ENCODE measurements around the gene LRRK1.

LRRK1 gene

DNA sequence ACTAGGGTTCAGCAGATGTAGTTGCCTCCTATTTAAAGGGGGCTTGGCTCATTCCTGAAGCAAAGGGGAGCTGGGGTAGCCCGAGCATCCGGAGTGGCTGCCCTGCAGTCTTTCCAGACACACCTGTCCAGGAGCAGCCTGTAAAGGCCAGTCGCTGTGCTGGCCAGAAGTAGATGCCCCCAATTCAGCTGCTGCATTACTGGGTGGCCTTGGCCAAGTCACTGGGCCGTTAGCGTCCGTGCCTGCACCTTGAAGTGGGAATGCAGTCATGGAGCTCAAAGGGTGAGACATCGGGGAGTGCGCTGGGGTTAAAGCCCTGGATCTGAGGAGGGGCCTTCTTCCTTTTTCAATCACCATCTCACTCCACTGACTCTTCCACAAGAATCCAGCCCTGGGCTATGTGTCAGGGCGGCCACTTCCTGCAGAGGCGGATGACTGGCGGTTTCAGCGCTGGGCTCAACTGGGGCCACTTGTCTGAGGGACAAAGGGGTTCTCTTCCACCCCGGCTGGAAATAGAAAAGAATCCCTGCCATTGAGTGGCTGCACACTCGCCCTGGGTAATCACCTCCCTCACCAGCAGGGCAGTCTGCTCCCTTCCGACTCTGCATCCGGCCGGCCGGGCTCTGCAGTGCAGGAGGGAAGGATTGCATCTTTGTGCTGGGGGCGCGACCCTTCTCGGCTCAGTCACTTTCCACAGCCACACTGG, 27.7 kb upstream of the LRRK1 start:
- DNase-seq = no peak

DNA sequence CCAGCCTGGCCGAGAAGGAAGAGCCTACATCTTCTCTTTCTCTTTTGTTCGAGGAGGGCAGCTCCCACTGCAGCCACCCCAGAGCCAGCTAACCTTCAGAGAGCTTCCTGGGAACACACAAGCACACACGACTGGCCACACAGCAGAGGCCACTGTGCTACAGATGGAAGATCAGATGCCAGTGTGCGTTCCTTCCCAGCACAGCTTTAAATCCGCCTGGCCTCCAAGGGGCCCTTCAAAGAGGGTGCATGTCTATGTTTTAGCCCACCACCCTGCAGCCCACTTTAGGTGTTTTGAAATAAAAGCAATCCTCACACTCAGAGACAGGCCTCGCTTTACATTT, 27.2 kb upstream of the LRRK1 start:
- DNase-seq = no peak

DNA sequence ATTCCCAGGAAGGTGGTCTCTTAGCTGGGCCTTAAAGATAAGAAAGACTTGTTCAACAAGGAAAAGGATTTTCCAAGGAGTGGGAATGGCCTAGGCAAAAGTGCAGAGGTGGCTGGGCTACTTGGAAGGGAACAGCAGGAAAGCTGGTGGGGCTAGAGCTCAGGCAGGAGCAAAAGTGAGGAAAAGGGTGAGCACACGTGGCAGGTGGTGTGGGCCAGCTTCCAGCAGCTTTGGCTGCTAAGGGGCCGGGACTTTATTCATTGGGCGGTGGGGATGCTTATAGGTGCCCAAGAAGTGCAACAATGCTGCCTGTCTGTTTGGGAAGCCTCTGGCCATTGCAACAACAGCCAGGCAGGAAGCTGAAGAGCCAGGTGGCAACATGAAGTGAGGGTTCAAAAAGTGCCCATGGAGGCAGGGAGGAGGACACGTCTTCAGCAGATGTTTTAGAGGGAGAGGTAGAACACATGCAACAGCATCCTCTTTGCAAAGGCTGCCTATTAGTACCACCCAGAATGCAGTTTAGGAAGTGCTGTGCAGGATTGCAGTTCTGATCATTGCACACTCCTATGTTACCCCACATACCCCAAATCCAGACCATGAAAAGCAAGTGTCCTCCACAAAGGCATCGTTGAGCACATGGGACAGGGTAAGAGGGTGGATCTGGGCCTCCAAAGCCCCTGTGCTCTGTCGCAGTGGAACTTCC, 25.7 kb upstream of the LRRK1 start:
- no peak for DNase-seq

DNA sequence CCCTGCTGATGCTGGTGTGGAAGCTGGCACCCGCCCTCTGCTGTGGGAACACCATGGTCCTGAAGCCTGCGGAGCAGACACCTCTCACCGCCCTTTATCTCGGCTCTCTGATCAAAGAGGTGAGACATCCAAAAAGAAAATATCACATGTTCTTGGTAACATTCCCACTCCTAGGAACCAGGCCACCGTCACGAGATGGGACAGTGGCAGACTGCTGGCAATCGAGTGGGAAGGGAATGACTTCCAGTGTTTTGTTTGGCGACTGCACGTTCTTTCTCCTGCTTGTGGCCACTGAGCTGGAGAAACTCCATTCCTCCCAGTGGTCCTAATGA, 25.2 kb upstream of the LRRK1 start:
- DNase-seq = no peak

DNA sequence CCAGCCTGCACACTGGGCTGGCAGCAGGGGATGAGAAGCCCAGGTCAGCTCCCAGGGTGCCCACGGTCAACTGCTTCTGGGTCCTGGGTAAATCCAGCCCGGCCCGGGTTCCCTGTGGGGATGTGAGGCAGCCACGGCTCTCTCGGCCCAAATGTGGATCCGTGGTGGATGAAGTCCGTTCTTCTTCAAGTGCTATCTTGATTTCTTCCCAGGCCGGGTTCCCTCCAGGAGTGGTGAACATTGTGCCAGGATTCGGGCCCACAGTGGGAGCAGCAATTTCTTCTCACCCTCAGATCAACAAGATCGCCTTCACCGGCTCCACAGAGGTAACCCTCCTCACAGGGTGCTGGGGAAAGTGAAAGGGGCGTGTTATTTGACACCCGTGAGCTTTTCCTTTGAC, 23.4 kb upstream of the LRRK1 start:
- DNase-seq = no peak

DNA sequence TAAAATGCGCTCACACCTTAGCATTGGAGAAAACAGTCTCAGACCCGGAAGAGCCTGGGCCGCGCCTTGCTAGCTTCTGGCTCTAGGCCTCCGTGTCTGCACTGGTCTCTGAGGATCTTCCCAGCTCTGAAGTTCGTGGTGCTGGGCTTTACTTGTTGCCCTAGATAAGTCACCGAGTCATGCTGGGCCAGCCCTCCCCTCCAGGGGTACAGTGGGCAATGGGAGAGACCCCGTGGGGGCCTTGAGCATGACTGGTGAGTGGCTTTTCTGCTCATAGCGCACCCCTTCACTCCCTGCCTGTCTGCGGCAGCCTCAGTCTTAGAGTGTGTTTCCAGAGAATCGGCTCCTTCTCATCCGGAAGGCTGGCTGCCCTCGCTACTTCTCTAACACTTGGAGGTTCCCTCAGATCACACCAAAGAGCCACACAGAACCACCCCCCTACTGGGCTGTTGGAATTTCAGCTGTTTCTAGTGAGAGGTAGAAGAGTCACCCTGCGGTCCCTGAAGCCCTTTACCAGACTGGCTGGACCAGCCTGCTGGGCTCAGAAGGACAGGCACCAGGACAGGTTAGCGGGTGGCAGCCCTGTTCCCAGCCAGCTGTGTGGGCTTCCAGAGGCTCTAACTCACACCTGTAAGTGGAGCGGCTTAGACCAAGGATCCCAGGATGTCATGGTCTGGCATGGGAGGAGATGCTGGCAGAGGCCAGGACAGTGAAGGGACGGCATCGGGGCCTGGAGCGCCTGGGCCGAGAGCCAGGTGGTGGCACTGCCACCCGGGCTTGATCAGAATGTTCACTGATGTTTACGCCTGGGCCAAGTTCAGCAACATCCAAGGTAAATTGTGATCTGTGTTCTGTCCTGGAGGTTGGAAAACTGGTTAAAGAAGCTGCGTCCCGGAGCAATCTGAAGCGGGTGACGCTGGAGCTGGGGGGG, 21.7 kb upstream of the LRRK1 start:
- DNase-seq = no peak

DNA sequence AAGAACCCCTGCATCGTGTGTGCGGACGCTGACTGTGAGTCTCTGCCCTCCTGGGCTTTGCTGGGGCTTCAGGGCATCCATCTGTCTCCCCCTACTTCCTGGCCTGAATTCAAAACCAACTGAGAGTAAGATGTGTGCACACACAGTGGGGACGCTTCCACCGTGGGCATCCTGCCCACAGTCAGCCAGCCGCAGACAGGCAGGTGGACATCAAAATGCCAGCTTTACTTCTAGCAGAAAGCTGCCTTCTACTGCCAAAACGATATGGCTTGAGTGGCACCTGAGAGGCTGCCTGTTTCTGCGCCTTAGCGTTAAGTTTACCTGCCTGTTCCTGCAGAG, 21.0 kb upstream of the LRRK1 start:
- DNase-seq = no peak

DNA sequence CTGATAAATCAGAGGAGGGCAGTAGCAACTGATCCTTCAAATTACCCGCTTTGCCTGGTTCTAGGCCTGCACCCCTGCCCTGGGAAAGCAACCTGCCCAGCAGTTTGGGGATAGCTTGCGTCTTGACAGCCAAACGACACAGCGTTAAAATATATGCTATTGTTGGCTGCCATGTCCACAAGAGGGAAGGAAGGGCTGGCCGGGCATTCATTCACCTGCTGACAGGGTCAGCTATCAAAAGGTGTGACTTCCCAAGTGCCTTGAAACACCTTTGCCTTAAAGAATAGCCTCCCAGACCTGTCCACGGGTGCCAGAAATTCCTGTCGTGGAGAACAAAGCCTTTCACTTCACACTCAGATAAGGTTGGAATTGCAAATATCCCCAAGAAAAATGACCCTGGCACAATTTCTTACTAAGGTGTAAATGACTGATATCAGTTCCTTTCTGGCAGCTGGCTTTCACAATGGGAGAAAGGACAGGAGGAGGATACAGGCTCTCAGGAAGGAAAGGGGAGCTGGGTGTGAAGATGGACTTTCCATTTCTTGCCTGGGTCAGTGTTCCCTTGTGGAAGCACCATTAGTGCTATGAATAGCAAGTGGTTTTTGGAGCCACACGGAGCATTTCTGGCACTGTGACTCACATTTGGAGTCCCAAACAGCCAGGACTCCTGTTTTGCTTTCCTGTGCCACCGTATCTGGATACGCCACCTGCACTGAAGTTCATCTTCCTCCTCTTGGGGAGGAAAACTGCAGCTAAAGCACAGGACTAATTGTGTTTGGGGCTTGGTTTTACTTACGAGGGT, 20.3 kb upstream of the LRRK1 start:
- no peak for DNase-seq

DNA sequence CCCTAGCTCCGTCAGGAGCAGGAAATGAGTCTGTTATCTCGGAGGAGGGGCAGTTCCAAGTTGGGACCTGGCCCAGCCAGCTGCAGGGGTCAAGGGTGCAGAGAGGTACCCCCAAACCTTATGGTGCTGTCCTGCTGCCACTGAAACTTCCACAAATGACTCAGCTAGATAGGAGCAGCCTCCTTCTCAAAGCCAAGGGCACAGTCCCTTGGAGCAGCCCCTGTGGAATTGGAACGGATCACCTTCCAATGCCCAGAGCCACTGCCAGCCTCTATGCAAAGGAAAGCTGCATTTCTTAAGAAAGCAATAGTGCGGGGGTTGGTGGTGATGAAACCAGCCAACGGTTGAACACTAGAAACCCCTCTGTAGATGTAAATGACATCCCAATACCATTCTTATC, 19.6 kb upstream of the LRRK1 start:
- DNase-seq = no peak

DNA sequence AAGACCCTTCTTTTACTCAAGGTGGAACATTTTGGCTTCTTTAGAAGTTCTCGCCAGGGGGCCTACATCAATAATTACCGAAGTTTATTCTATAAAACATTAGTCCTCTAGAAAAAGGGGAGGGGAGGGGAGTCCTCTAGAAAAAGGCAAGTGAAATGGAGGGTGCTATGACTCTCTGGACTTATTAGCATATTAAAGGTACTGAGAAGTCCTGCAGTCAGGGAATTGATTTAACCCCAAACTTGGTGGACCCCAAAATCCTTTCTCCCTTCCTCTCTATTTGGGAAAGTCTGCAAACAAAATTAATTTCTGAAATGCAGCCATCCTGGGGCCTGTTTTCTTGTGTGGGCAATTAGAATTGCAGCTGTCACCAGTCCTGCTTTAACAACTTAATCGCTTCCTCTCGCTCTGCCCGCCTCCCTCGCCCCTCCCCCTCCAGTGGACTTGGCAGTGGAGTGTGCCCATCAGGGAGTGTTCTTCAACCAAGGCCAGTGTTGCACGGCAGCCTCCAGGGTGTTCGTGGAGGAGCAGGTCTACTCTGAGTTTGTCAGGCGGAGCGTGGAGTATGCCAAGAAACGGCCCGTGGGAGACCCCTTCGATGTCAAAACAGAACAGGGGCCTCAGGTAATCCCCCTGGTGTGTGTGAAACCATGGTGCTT, 18.9 kb upstream of the LRRK1 start:
- DNase-seq = no peak

DNA sequence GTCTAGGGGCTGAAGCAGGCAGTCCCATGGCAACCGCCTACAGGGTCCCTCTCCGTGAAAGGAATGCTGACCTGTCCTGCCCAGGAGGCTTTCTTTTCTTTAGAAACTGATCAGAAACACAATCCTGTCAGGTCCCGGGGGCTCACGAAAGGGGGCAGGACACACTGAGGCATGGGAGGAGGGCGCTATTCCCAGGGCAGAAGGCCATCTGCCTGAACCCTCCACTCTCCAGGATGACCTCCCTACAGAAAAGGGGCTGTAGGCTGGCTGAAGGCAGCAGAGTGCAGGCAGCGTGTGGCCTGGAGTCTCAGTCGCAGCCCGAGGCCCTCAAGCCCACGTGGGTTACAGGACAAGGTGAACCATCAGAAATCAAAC, 18.4 kb upstream of the LRRK1 start:
- no peak for DNase-seq

DNA sequence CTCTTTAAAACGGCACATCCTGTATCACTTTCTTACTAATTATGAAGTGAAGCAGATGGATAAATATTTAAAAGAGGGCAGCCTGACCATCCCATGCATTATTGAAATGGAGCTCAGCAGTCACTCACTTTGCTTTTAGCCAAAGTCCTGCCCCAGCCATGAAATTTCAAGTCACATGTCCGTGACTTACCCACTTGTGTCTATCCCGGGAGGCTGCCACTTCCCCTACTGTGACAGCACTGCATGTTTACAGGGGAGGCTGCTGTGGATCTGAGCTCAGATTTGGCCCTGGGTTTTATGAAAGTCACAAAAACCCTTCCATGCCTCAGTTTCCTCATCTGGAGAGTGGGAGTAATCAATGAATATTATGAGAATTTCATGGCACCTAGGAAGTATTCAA, 17.9 kb upstream of the LRRK1 start:
- no peak for DNase-seq

DNA sequence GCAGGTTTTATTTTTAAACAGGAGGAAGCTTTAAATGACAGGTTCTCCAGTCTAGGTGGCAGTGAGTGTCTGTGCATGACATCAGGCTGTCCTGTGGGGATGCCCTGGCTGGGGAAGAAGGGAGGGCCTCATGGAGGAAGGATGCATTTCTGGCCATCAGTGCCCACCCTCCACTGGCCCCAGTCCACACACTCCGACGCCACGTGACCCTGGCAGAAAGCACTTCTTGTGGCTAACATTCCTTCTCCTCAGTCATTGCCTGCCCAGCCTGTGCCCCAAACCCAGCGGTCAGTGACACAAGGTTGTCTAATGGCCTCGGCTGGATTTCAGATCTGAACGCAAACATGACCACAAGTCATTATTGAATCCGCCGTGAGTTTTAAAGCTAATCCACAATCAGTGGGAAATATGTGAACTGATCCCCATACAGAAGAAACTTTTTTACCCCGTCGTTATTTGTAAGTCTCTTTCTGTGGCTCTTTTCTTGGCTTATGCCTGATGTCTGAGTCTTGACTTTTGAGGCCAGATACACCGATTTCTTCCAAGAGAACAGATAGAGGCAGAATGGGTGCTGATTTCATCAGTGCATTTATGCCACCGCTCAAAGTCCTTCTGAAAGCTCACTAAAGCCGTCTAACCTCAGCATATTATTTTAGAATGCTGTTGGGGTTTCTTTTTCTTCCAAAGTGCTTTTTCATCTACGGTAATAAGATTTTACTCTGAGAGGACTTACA, 17.3 kb upstream of the LRRK1 start:
- no peak for DNase-seq

DNA sequence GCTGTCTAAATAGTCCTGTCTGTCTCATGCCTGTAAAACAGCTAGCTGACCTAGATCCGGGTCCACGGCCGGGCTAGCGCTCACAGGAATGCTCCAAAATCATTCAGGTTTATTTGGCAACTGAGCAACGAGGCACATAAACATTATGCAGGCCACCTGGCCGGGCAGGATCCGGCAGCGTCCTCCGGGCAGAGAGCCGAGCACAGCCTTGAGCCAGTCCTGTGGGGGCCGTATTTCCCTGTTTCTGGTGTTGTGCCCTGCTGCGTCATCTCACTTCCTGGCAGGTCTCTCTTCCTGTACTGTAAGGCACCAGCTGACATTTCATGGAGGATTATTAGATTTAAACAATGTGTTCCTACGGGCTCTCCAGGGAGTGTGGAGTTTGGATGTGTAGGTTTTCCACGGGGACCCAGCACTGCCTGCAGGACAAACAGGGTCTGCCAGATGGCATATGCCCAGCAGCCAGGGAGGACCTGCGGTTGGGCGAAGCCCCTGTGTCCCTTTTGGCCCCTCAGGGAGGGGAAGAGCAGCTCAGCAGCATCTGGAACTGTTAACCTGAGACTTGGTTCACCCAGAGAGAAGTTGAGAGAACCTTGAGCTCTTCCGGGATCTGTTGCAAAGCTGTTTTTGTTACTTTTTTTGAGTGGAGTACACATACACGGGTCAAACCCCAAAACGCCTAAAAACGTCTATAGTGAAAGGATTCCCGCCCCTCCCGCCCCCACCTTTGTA, 16.6 kb upstream of the LRRK1 start:
- DNase-seq = no peak

DNA sequence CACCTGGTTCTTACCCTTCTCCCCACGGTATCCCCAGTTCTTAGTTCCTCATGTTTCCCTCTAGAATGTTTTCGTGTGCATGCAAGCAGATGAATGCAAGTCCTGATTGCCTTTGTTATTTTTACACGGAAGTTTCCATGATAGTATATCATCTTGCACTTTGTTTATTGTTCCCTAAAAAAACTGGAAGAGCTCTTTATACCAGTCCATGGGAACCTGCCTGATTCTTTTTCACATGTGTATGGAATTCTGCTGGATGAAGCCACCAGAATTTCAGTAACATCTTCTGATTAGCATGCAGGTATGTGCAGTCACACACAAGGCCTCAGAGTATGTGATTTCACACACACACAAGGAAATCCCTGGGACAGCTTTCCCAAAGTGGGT, 16.0 kb upstream of the LRRK1 start:
- DNase-seq = no peak

DNA sequence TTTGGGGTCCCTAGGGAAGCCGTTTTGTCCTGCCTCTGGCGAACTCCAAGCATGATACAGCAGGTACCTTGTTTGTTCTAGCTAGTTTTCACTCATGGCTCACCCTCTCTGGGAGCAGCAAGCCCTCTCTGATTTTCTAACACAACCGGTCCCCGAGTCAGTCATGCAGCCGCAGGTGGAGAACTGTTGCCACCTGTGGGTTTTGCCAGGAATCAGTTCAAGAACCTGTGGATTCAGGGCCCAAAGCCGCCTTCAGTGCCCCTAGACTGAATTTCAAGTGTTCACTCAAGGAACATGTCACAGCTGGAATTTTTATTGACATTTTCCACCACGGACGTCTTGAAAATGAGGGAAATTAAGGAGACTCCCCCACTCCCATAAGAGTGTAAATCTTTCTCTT, 13.3 kb upstream of the LRRK1 start:
- no peak for DNase-seq

DNA sequence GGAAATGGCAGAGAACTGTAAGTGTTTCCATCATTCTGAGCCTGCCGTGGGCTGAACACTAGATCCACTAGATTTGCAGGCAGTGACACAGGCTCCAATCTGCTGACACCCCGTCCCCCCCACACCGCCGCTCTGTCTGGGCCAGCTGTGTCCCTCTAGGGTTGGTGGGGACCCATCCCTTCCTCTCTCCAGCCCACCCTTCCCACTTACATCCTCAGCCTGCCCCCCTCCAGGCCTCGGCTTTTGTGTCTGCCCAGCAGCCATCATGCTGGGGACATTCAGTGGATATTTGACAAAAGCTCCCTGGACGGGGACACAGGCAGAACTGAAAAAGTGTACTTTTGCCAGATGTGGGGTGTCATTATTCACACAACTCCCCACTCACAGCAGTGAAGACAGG, 10.7 kb upstream of the LRRK1 start:
- no peak for DNase-seq

DNA sequence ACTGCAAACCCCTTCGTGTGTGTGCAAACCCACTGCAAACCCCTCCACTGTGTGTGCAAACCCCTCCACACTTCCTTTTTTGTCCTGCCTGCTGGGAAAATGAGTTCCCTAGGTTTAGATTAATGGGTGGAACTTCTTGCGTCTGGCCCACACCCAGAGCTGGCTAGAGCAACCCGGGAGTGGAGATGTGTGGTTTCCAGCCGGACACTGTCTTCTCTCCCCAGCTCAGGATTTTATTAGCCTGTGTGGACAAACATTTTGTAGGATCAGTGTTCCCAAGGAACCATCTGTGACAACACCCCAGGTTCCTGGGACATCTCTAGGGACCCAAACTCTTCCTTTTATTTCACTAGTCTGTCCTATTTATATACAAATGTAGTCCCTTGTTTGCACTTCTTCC, 9.6 kb upstream of the LRRK1 start:
- no peak for DNase-seq

DNA sequence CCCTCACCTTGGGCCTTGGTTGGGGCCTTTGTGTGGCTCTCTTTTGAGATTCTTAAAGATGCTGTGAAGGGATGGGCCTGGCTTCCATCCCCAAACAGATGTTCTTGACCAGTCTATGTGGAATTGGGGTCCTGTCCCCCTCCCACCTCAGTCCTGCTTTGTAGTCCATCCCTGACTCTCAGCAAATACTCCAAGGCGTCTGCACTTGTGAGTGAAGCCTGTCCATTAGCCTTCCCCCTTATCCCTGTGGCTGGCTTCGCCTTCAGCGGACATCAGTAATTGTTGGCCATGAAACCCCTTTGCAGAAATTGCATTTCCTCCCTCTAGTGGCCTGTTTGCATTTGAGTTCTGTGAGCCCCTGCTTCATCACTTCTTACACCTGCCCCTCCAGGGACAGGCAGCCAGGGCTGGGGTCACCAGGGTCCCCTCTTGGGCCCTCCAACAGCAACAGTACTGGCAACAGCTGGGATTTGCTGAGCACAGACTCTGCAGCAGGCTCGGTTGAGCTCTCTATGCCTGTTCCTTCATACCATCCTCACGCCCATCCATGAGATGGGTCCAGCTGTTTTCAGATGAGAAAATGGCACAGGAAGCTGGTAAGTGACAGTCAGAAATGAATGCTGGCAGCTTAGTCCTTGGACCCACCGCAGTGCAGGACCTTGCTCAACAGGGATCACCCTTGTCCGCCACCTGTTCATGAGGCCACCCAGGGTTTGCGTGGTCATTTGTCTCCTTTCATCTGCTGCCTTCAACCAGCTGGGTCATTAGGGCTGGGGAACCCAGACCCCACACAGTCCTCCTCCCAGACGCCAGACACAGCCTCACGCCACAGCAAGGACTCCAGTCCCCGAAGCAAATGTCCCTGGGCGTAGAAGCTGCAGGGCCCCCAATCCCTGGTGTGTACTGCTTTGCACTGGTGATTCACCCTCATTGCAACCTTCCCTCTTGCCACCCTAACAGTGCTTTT, 8.9 kb upstream of the LRRK1 start:
- no peak for DNase-seq

DNA sequence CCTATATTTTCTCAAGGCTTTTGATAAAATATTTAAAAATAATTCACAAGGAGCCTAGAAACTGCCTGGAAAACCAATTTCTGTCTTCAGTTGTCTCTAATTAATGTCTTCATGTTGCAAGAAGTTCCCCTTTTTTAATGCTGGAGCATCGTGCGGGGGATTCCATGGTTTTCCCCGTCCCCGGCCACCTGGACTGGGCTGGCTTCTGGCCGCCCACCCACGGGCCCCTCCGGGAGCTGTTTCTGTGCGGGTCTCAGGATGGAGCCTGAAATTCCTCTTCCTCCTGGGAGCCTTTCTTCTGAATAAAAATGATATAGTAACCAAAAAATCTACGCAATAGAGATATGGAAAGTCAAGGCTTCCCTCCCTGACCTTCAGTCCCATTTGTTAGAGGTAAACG, 8.1 kb upstream of the LRRK1 start:
- DNase-seq = no peak

Data from T-helper 2 cell (primary cell).